Epithelial cell of esophagus (primary cell): Measurements from ENCODE around the gene SIRT6.
"Not testable (repeated sequence)": the region's sequence is repeated elsewhere in the genome, so short reads cannot be mapped to it uniquely, and the experiment has no call there.

Experiments used
- DNase-seq: peaks from one replicate; pipeline ENCODE4 v3.0.0; 2010; ENCODE audit warnings: low read depth
- H3K4me3 ChIP-seq: 2 replicates; pipeline ENCODE4 v1.5.1; 2011; ENCODE audit warnings: mild to moderate bottlenecking, low read length, control low read depth
- TF ChIP-seq, protein P1 (sequence below): IDR thresholded peaks from 2 replicates; pipeline ENCODE4 v1.5.1; 2011; ENCODE audit warnings: low read depth, mild to moderate bottlenecking, low read length, control low read depth, inconsistent platforms; ENCODE audit not compliant: insufficient read depth; ENCODE audit errors: missing control alignments

Gene SIRT6

DNA sequence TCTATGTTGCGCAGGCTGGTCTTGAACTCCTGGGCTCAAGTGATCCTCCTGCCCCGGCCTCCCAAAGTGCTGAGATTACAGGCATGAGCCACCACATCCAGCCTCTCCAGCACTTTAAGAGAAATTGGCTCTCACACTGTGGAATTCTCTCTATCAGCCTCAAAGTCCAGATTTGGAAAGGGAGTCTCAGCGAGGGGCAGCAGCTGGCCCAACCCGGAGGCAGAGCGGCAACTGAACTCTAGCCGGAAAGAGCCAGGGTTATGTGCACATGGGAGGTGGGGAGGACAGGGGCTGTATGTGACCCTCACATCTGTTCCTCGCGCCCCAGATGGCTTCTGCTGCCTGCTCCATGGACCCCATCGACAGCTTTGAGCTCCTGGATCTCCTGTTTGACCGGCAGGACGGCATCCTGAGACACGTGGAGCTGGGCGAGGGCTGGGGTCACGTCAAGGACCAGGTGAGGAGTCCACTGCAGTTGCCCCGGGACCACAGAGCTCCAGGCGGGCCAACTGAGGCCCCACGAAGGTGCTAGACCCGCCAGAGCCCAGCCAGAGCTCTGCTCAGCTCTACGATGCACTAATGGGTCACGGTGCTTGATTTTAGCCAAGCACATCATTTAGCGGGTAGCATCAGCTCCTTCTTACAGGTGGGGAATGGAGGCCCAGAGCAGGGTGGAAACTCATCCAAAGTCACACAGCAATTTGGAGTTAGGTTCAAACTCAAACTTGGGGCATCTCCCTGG is 27.6 kb downstream of the SIRT6 start:
- DNase-seq, result no peak
- TF ChIP-seq, protein P1, sequence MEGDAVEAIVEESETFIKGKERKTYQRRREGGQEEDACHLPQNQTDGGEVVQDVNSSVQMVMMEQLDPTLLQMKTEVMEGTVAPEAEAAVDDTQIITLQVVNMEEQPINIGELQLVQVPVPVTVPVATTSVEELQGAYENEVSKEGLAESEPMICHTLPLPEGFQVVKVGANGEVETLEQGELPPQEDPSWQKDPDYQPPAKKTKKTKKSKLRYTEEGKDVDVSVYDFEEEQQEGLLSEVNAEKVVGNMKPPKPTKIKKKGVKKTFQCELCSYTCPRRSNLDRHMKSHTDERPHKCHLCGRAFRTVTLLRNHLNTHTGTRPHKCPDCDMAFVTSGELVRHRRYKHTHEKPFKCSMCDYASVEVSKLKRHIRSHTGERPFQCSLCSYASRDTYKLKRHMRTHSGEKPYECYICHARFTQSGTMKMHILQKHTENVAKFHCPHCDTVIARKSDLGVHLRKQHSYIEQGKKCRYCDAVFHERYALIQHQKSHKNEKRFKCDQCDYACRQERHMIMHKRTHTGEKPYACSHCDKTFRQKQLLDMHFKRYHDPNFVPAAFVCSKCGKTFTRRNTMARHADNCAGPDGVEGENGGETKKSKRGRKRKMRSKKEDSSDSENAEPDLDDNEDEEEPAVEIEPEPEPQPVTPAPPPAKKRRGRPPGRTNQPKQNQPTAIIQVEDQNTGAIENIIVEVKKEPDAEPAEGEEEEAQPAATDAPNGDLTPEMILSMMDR, result no peak
- H3K4me3 ChIP-seq, result no peak overlapping the region

- DNase-seq, result no peak
- no peak overlapping the region for H3K4me3 ChIP-seq
- TF ChIP-seq, protein P1, result no peak
Measured at GRCh38 chr19:4152241-4152998, 29.9 kb downstream of the SIRT6 start.

- no peak for DNase-seq
- H3K4me3 ChIP-seq, result no peak overlapping the region
- TF ChIP-seq, protein P1, result no peak
Measured at GRCh38 chr19:4151623-4152022, 30.7 kb downstream of the SIRT6 start.

DNA sequence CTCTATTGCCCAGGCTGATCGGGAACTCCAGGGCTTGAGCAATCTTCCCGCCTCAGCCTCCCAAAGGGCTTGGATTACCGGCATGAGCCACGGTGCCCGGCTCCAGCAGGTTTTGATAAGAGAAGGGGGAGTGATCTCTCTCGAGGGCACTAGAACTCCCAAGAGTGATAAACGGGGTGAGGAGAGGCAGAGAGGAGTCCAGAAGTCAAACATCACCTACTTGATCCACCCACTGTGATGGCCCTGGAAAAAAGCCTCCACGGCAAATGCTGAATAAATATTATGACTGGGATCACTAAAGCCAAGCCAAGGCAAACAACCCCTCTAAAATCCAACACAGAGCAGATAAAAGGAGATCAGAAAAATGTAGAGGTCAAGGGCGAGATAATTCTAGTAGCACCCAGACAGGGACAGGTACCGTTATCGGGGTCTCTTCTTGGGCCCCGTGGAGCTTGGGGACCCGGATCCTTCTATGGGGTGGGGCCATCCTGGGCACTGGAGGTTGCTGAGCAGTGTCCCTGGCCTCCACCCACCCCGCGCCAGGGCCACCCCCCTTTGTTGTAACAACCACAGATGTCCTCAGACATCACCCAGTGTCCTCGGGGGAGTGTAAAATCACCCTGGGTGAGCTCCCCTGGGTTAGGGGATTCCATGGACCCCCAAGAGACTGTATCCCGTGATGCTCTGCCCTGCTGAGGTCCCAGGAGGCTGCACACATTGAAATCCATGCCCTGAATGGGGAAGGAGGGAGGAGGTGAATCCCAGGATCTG is 32.7 kb downstream of the SIRT6 start:
- TF ChIP-seq, protein P1, result no peak
- H3K4me3 ChIP-seq, result no peak overlapping the region
- DNase-seq, result no peak

DNA sequence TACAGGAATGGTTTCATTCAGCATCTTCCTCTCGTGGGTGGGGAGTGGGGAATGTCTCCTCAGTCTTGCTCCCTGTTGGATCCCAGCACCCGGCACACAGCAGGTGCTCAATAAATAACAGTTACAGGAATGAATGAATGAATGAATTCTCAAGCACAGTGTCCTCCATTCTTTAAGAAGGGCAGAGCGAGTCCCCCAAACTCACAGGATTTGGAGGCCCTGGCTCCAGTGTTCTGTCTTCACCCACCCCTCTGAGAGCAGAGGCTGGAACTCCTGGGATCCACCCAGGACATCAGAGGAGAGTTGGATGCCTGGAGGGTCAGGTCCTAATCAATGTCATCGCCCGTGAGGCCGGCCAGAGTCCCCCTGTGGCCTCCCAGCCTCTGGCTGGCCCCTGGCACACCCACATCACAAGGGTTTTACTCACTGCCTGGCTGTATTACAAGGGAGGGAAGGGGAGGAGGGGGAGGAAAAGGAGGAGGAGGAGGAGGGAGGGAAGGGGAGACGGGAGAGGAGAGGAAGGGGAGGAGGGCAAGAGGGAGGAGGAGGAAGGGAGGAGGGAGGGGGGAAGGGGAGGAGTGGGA is 37.6 kb downstream of the SIRT6 start:
- peak; percentile 19 for DNase-seq
- TF ChIP-seq, protein P1, result no peak
- H3K4me3 ChIP-seq, result no peak overlapping the region

DNA sequence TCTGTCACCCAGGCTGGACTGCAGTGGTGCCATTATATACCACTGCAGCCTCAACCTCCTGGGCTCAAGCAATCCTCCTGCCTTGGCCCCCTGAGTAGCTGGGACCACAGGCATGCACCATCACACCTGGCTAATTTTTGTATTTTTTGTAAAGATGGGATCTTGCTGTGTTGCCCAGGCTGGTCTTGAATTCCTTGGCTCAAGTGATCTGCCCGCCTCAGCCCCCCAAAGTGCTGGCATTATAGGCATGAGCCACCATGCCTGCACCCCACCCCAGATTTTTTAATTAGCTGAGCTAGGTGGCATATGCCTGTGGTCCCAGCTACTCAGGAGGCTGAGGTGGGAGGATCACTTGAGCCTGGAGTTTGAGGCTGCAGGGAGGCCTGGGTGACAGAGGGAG is 39.4 kb downstream of the SIRT6 start:
- not testable (repeated sequence) for DNase-seq, H3K4me3 ChIP-seq

DNA sequence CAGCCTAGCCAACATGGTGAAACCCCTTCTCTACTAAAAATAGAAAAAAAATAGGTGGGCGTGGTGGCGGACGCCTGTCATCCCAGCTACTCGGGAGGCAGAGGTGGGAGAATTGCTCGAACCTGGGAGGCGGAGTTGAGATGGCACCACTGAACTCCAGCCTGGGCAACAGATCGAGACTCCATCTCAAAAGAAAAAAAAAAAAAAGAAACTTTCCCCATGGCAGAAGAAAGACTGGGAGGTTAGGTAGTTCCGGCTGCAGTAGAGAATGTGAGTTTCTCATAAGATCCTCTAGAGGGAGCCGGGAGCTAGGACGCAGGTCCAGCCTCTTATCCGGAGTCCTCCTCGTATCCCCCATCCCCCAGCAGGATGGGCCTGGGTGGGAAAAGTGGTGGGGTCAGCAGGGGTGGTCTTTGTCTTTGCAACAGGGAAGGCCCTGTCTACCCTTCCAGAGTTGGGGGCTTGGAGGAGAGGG is 42.1 kb downstream of the SIRT6 start:
- TF ChIP-seq, protein P1, result peak; percentile 79
- H3K4me3 ChIP-seq, result no peak overlapping the region
- DNase-seq, result peak; percentile 79
